K562 (cell line): ENCODE data around the gene AGFG2. TPM values are rescaled to one million over a fixed set of nuclear protein-coding genes. Genes with fewer than 3 reads are reported as not detected.

Experiments used
- ATAC-seq: fragments of 200-7000 bp; cut with Tn5 transposase; 3 replicates; pipeline ENCODE4 v1.9.1; 2020; ENCODE audit warnings: moderate library complexity
- BruUV-seq: library from RNA; stranded (reverse); fragments of 400-500 nt; replicated peaks from 2 replicates; lab custom pipeline; 2021; lab: Mats Ljungman, UMichigan
- CTCF ChIA-PET: fragments of 300-600 bp; formaldehyde crosslinking; extraction: SDS; loops from one replicate; lab custom pipeline; 2021; ENCODE audit warnings: low intra/inter-chr PET ratio; lab: Yijun Ruan, JAX
- POLR2A ChIA-PET: fragments of 300-600, 350-650 bp; sonication (Branson Sonifier 250); formaldehyde crosslinking; extraction: SDS; loops from one replicate; lab custom pipeline; 2021; ENCODE audit warnings: antibody characterized with exemption, inconsistent platforms; lab: Yijun Ruan, JAX
- DNase-seq, 4 experiments: peaks; one replicate each; pipeline versions ENCODE4 v3.0.0 to v3.0.0-alpha.2; 2011 to 2018; ENCODE audit warnings: low spot score in 3 of 4, mixed read lengths in 3 of 4; ENCODE audit errors: extremely low read depth in 1 of 4
- FAIRE-seq: peaks from 2 replicates; lab custom pipeline; 2011; peaks lifted over from hg19 to GRCh38; lab: Jason Lieb, UNC
- H2AFZ ChIP-seq: 2 replicates; pipeline ENCODE4 v1.6.0; 2011; ENCODE audit warnings: low read depth, low read length, control low read depth, inconsistent platforms
- H3K27ac ChIP-seq: fragments of 200-600 bp; 3 replicates; pipeline ENCODE4 v1.8.0; 2011; ENCODE audit warnings: low read depth, mild to moderate bottlenecking, control low read depth, inconsistent platforms, low read length, moderate library complexity, mixed read lengths; ENCODE audit errors: extremely low read depth
- H3K27me3 ChIP-seq, 2 experiments: fragments of 300-600 bp in 1 of 2; 2 replicates in 1 of 2; 3 replicates in 1 of 2; pipeline versions ENCODE4 v1.6.0 to v1.8.0; 2011; ENCODE audit warnings: inconsistent platforms in 2 of 2, low read length in 2 of 2, mild to moderate bottlenecking in 1 of 2, mixed read lengths in 1 of 2, moderate library complexity in 1 of 2; ENCODE audit not compliant: control insufficient read depth in 2 of 2, insufficient read depth in 2 of 2
- H3K36me3 ChIP-seq: fragments of 300-600 bp; 3 replicates; pipeline ENCODE4 v1.8.0; 2011; ENCODE audit warnings: mild to moderate bottlenecking, low read length, inconsistent platforms; ENCODE audit not compliant: control insufficient read depth, insufficient read depth
- H3K4me1 ChIP-seq, 2 experiments: fragments of 200-600 bp in 1 of 2; replicated peaks in 1 of 2; 2 replicates in 1 of 2; 3 replicates in 1 of 2; pipeline versions ENCODE4 v1.5.1 to v1.8.0; 2011; ENCODE audit warnings: inconsistent platforms in 2 of 2, low read length in 2 of 2, mild to moderate bottlenecking in 1 of 2, mixed read lengths in 1 of 2, moderate library complexity in 1 of 2; ENCODE audit not compliant: control insufficient read depth in 2 of 2, insufficient read depth in 2 of 2
- H3K4me2 ChIP-seq: 2 replicates; pipeline ENCODE4 v1.6.1; 2011; ENCODE audit warnings: low read length, control low read depth, inconsistent platforms, mixed read lengths; ENCODE audit not compliant: insufficient read depth
- H3K4me3 ChIP-seq: fragments of 200-600 bp; sonication (generic), shearing (Covaris generic); 2 replicates; pipeline ENCODE4 v1.5.1; 2016; ENCODE audit warnings: control low read depth, inconsistent platforms
- H3K79me2 ChIP-seq: fragments of 200-600 bp; 3 replicates; pipeline ENCODE4 v1.8.0; 2011; ENCODE audit warnings: low read length, inconsistent platforms; ENCODE audit not compliant: control insufficient read depth, insufficient read depth
- H3K9ac ChIP-seq, 2 experiments: 2 replicates each; pipeline versions ENCODE4 v1.6.0 to v1.6.1; 2011; ENCODE audit warnings: low read depth in 2 of 2, low read length in 2 of 2, control low read depth in 1 of 2, inconsistent platforms in 1 of 2, mild to moderate bottlenecking in 1 of 2, mixed read lengths in 1 of 2; ENCODE audit not compliant: insufficient read depth in 1 of 2
- H3K9me1 ChIP-seq: one replicate; pipeline ENCODE4 v1.6.0; 2011; ENCODE audit warnings: inconsistent platforms, mild to moderate bottlenecking, low read length, moderate library complexity; ENCODE audit not compliant: control insufficient read depth, insufficient read depth
- H3K9me3 ChIP-seq: replicated peaks from 2 replicates; pipeline ENCODE4 v1.5.1; 2011; ENCODE audit warnings: low read depth, low read length, inconsistent platforms; ENCODE audit not compliant: control insufficient read depth, insufficient read depth
- H4K20me1 ChIP-seq: replicated peaks from 2 replicates; pipeline ENCODE4 v1.6.1; 2011; ENCODE audit warnings: low read length, inconsistent platforms, mixed read lengths; ENCODE audit not compliant: control insufficient read depth, insufficient read depth
- CEBPZ ChIP-seq: fragments of 150-350 bp; IDR thresholded peaks from 2 replicates; pipeline ENCODE4 v1.6.1; 2014; ENCODE audit warnings: low read depth, mild to moderate bottlenecking, low read length, borderline replicate concordance
- CREB3 ChIP-seq: fragments of 450-650 bp; conservative IDR thresholded peaks from 2 replicates; pipeline ENCODE4 v1.6.1; 2016; ENCODE audit warnings: missing genetic modification characterization, low read depth, mild to moderate bottlenecking, missing compliant biosample characterization, moderate library complexity
- FUS ChIP-seq: fragments of 200-400 bp; formaldehyde crosslinking; optimal IDR thresholded peaks from 2 replicates; pipeline ENCODE3; 2017; ENCODE audit warnings: low read depth, low read length
- HDAC1 ChIP-seq, 2 experiments: fragments of 450-650 bp; IDR thresholded peaks; 2 replicates each; pipeline ENCODE4 v1.6.1; 2016 to 2017; ENCODE audit warnings: inconsistent platforms in 1 of 2, mild to moderate bottlenecking in 1 of 2, moderate library complexity in 1 of 2
- HDAC3 ChIP-seq: fragments of 450-650 bp; IDR thresholded peaks from 2 replicates; pipeline ENCODE4 v1.6.1; 2018; ENCODE audit warnings: borderline replicate concordance, mild to moderate bottlenecking, moderate library complexity; ENCODE audit not compliant: partially characterized antibody
- HES1 ChIP-seq: fragments of 450-650 bp; IDR thresholded peaks from 2 replicates; pipeline ENCODE4 v1.6.1; 2016; ENCODE audit warnings: low read depth, mild to moderate bottlenecking, moderate library complexity
- KLF6 ChIP-seq: fragments of 250-450 bp; sonication (Bioruptor Pico); IDR thresholded peaks from 2 replicates; pipeline ENCODE4 v1.4.0; 2020; ENCODE audit warnings: mild to moderate bottlenecking, moderate library complexity, borderline replicate concordance
- PCBP1 ChIP-seq: fragments of 200-400 bp; formaldehyde crosslinking; IDR thresholded peaks from 2 replicates; pipeline ENCODE4 v1.6.1; 2018; ENCODE audit warnings: mild to moderate bottlenecking, low read depth, low read length; ENCODE audit not compliant: poor library complexity, severe bottlenecking
- PHB ChIP-seq: fragments of 250-450 bp; sonication (Bioruptor Pico); IDR thresholded peaks from 2 replicates; pipeline ENCODE4 v1.5.0; 2021
- SMARCC2 ChIP-seq: fragments of 450-650 bp; IDR thresholded peaks from 2 replicates; pipeline ENCODE4 v1.6.1; 2017; ENCODE audit warnings: antibody characterized with exemption, moderate library complexity, mild to moderate bottlenecking, low read depth
- SNAPC5 ChIP-seq: fragments of 250-450 bp; sonication (Bioruptor Pico); IDR thresholded peaks from 2 replicates; pipeline ENCODE4 v1.8.0; 2021; ENCODE audit warnings: moderate library complexity, mild to moderate bottlenecking, inconsistent platforms
- THAP7 ChIP-seq: fragments of 250-450 bp; sonication (Bioruptor Pico); IDR thresholded peaks from 2 replicates; pipeline ENCODE4 v1.5.0; 2021
- ZNF175 ChIP-seq: fragments of 200-800 bp; sonication (Bioruptor generic); IDR thresholded peaks from 2 replicates; pipeline ENCODE4 v1.6.1; 2016; ENCODE audit warnings: low read depth, mild to moderate bottlenecking, missing genetic modification characterization, missing compliant biosample characterization
- WGBS: fragments of 100-300 bp; shearing (Covaris generic); methylation state at CpG from one replicate; pipeline ENCODE4 v1.1.6; 2016; ENCODE audit warnings: low coverage, mixed read lengths; ENCODE audit not compliant: insufficient coverage; ENCODE audit errors: missing lambda C conversion rate; 5-methylcytosine and 5-hydroxymethylcytosine counted together
- in situ Hi-C: fragments of 300-500 bp; cut with MboI; formaldehyde crosslinking; loops from 4 replicates; pipeline ENCODE4 v1.15.0; 2018; ENCODE audit warnings: inconsistent platforms, mixed read lengths
- intact Hi-C: fragments of 100-400 bp; cut with micrococcal nuclease; formaldehyde crosslinking; loops from 2 replicates; pipeline ENCODE4 v1.14.2; 2022
- polyA plus RNA-seq, 8 experiments: library from polyadenylated mRNA; depleted of rRNA in 4 of 8; stranded (reverse) in 5 of 8; unstranded in 3 of 8; fragments of >200 nt; fragmentation: Nextera tagmentation in 2 of 8; fragmentation: Illumina TruSeq in 1 of 8; extraction: Ambion mirVana in 2 of 8; extraction: Trizol in 1 of 8; gene quantifications; 2 replicates each; pipeline versions ENCODE4 v1.2.1 to v1.2.3, GENCODE V29; 2011 to 2014; ENCODE audit warnings: inconsistent platforms in 1 of 8, missing spikeins in 1 of 8
- total RNA-seq, 7 experiments: library from RNA; depleted of rRNA in 6 of 7; stranded (reverse); fragments of >200 nt in 6 of 7; fragmentation: Illumina TruSeq in 2 of 7; extraction: Trizol in 2 of 7; gene quantifications; 2 replicates each; pipeline versions ENCODE4 v1.2.1 to v1.2.3, GENCODE V29; 2011 to 2021; ENCODE audit warnings: low replicate concordance in 1 of 7

The AGFG2 gene
- total and polyA plus RNA-seq, 9 of the 15 experiments (the other 6 are each of a cell fraction or from before 2014, with no cell fraction given) = 0.31 to 23.1 (median 6.5) TPM

- 55% methylated on average over 17 of the region's 18 CpGs for WGBS
- no peak overlapping the region for H3K27ac ChIP-seq
- in situ Hi-C loops = no loop called here
- no peak overlapping the region for H3K4me2 ChIP-seq
- H3K79me2 ChIP-seq = peaks cover 4% of the 10 kb centered on the region; the same call in 1 of the 3 replicates
- no peaks in the 10 kb centered on the region for H3K9me3 ChIP-seq
- peaks cover 5% of the 10 kb centered on the region for H3K9me1 ChIP-seq
- POLR2A ChIA-PET = interaction anchor here (0.5 kb wide), 1 partner anchor 163 kb away, joined by 3 read pairs; the partner anchor contains the start of gene PPP1R35
- H3K9ac ChIP-seq = peak overlapping the region in 1 of 2 experiments; percentile 21; a peak in 1 of 4 replicates
- DNase-seq (no peak), ATAC-seq (no peak), FAIRE-seq (no peak)
- H3K36me3 ChIP-seq = no peaks in the 10 kb centered on the region
- BruUV-seq = no TSS peak
- no peaks in the 10 kb centered on the region for H3K27me3 ChIP-seq
- peaks cover 25 to 51% of the 10 kb centered on the region in 2 experiments for H3K4me1 ChIP-seq
- intact Hi-C loops = no loop called here
- H3K4me3 ChIP-seq = no peak overlapping the region
- H2AFZ ChIP-seq = no peak overlapping the region
- CTCF ChIA-PET = no interaction called here
- no peaks in the 10 kb centered on the region for H4K20me1 ChIP-seq
- no peak for TF ChIP-seq HES1
- no peak for TF ChIP-seq HDAC1 (IDR thresholded peaks at IDR 0.05)
- TF ChIP-seq CREB3 (tag) = no peak
- TF ChIP-seq SMARCC2 = no peak
- TF ChIP-seq CEBPZ = no peak
- no peak for TF ChIP-seq PCBP1
- TF ChIP-seq SNAPC5 (CRISPR knock-in tag) = no peak
- no peak for TF ChIP-seq FUS
- TF ChIP-seq ZNF175 = no peak
- no peak for TF ChIP-seq THAP7
- no peak for TF ChIP-seq HDAC3
- no peak for TF ChIP-seq KLF6
- no peak for TF ChIP-seq PHB (CRISPR knock-in tag)
Measured at GRCh38 chr7:100599911-100600729, 61.1 kb downstream of the AGFG2 start.
